GM23338 (cell line): Measurements from ENCODE around the gene HTR2A.

Source experiments
- EZH2 ChIP-seq: fragments of 200-600 bp; sonication (generic); IDR thresholded peaks from one replicate; pipeline ENCODE4 v1.8.0; 2017; ENCODE audit warnings: antibody characterized with exemption, mild to moderate bottlenecking, low read depth; ENCODE audit not compliant: unreplicated experiment
- JUNB ChIP-seq: IDR thresholded peaks from one replicate; pipeline ENCODE4 v1.6.1; 2016; ENCODE audit warnings: antibody characterized with exemption; ENCODE audit not compliant: unreplicated experiment
- POLR2AphosphoS5 ChIP-seq: IDR thresholded peaks from 2 replicates; pipeline ENCODE4 v1.6.1; 2016; ENCODE audit warnings: antibody characterized with exemption, low read depth

GRCh38 chr13:46861959-46862358 is 34.9 kb downstream of the HTR2A start:
- TF ChIP-seq POLR2AphosphoS5 (no peak), EZH2 (no peak), JUNB (no peak)
